ENCODE results near the gene CDK14.

DNA sequence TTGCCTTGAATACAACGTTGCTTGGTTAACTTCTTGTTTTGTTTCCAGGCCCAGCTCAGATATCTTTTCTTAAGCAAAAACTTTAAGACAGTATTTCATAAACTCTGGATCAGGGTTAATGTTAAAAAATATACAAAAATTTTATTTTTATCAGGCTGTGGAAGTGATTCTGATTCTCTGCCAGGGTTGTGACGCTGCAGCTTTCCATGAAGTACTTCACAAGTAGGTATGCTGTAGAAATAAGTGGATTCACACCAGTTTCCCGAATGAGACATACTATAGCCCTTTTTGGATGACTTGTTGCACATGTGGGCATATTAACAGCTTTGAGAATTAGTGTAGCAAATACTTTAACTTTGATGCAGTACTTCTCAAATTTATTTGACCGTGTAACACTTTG lies 70.1 kb downstream of the CDK14 start:
- TF ChIP-seq CTCF (IDR thresholded peaks at IDR 0.05) (no peak), POLR2A (IDR thresholded peaks at IDR 0.05) (no peak), EP300 (IDR thresholded peaks at IDR 0.05) (no peak)

All from ovary (tissue), 3 donors.